K562 treated with DMSO at 1 percent for 48 hours (cell line): Measurements from ENCODE around the gene PEX11B. TPM values are rescaled to one million over a fixed set of nuclear protein-coding genes. Genes with fewer than 3 reads are reported as not detected.

Experiments used
- total RNA-seq: library from RNA; unstranded; fragments of 300-600 nt; gene quantifications from 2 replicates; pipeline ENCODE4 v1.2.3, GENCODE V29; 2022; ENCODE audit warnings: low replicate concordance; ENCODE audit errors: extremely low read depth

The PEX11B gene
- not detected in 2 replicates for total RNA-seq

DNA sequence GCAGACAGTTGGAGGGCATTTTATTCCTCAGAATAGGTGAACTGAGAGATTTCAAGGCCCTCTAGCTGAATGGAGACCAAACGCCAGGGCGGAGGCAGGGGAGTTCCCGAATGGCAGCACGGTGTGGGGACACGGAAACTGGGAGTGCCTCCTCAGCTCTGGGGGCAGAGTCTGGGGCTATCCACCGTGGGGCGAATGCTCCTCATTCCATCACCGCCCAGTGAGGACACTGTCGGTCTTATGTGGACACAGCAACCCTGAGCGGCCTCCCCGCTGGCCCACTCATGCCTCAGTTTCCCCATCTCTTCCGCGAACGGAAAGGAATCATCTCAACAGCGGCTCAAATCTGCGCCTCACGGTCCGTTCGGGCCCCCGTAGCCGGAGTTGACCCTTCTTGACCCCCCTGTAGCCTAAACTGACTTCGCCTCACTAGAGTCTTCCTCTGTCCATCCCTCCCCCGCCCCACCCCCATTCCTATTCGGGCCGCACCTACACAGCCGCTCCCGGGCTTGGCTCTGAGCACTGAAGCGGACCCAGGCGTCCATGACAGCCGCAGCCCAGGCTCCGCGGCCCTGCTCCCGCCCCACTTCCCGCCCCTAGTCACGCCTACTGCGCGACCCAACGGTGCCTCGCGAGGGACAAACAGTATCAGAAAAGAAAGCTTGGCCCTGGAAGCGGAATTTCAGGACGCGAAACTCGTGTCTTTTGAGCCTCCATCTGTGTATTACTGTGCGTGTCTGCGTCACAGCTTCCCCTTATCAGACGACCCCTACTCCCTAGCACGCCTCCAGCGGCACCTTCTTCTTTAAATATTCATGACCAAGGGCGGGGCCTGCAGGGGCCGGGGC, at the start of gene PEX11B:
TSS of gene PEX11B (minus strand) at position 574 of the 848 bp plus-strand sequence. CDS start at position 545, 29 bp downstream.

DNA sequence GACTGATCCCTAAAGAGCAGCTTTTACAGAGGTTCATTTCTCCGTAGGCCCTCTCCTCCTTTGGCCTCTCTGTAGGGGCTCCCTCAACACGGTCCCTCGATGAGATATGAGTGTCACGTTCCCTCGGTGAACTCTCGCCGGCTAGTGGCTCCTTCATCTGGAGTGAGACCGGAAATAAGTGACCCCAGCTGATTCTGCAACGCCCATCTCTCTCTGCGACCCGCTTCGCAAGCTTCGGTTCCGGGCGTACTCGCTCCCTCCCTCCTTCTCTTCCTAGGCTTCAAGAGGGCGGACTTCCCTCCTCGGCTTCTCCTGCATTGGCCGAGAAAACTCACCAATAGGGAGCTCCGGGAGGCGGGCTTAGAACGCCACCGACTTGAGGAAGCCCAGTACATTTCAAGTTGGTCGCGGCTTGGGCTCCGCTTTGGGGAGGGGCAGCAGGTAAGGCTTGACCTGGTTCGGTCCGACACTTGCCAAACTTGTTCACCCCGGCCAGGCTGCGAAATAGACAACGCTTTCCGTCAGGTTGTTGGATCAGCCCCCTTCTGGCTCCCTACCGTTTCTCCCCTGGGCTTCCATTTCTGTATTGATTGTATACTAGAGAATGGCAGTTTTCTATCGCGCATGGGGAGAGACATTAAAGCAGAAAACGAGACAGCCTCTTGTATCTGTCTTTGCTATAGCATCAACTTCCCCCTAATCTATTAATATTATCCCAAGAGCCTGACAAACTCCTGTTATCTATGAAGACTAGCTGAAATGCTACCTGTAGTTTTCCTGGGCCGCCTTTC, 46.0 kb upstream of the PEX11B start, which contains the start of the genes ANKRD34A and POLR3GL:
TSS of gene ANKRD34A (minus strand) at position 248 of the 791 bp plus-strand sequence. CDS start 2,816 bp downstream, outside the sequence.
TSS of gene POLR3GL (plus strand) at position 363 of the 791 bp plus-strand sequence. CDS start 10,176 bp downstream, outside the sequence.

GRCh38 chr1:145957443-145958319, 39.2 kb upstream of the PEX11B start, which contains the start of gene LIX1L:
Gene LIX1L, minus strand, starts transcription at chr1:145958017. Its CDS starts 90 bp downstream, at chr1:145957927.

GRCh38 chr1:145927063-145927886, 8.8 kb upstream of the PEX11B start, which contains the start of gene RBM8A:
Gene RBM8A, minus strand, starts transcription at chr1:145927484. Its CDS starts 58 bp downstream, at chr1:145927426.

GRCh38 chr1:145885738-145886287, 32.7 kb downstream of the PEX11B start, which contains the start of gene ANKRD35:
Gene ANKRD35, minus strand, starts transcription at chr1:145885866. Its CDS starts 108 bp downstream, at chr1:145885758.

Other genes with a start within 250 kb of the PEX11B start
- gene PDZK1, start 211.3 kb downstream of the PEX11B start, total RNA-seq = not detected in 2 replicates
- gene CD160, start 199.2 kb downstream of the PEX11B start, total RNA-seq = not detected in 2 replicates
- gene RNF115, start 94.6 kb downstream of the PEX11B start, total RNA-seq = not detected in 2 replicates
- gene POLR3C, start 94.5 kb downstream of the PEX11B start, total RNA-seq = not detected in 2 replicates
- not detected in 2 replicates for gene NUDT17, start 73.1 kb downstream of the PEX11B start, total RNA-seq
- gene PIAS3, start 59.6 kb downstream of the PEX11B start, total RNA-seq = not detected in 2 replicates
- not detected in 2 replicates for gene ANKRD35, start 32.9 kb downstream of the PEX11B start, total RNA-seq
- not detected in 2 replicates for gene ITGA10, start 8.7 kb downstream of the PEX11B start, total RNA-seq
- not detected in 2 replicates for gene RBM8A, start 8.8 kb upstream of the PEX11B start, total RNA-seq
- not detected in 2 replicates for gene LIX1L, start 39.3 kb upstream of the PEX11B start, total RNA-seq
- gene ANKRD34A, start 45.9 kb upstream of the PEX11B start, total RNA-seq = not detected in 2 replicates
- not detected in 2 replicates for gene POLR3GL, start 46.0 kb upstream of the PEX11B start, total RNA-seq
- gene TXNIP, start 77.9 kb upstream of the PEX11B start, total RNA-seq = 440 and 632 TPM in 2 replicates
- gene HJV, start 103.0 kb upstream of the PEX11B start, total RNA-seq = not detected in 2 replicates
- gene NBPF10, start 226.1 kb upstream of the PEX11B start, total RNA-seq = not detected in 2 replicates